ENCODE measurements around the gene PPP1R16B.

The PPP1R16B gene

GRCh38 chr20:38875175-38875993, 69.9 kb downstream of the PPP1R16B start:
- H3K27ac ChIP-seq (ENCODE audit: low read depth, low read length) = peak overlapping the region; percentile 99
- H3F3A ChIP-seq (ENCODE audit: insufficient read depth) = peaks cover 87% of the 10 kb centered on the region
- H3K9me2 ChIP-seq (replicated peaks; ENCODE audit: insufficient read depth, low read length) = no peaks in the 10 kb centered on the region
- no peak overlapping the region for H2AFZ ChIP-seq (ENCODE audit: low read depth, low read length, severe bottlenecking)
- no peaks in the 10 kb centered on the region for H3K27me3 ChIP-seq (ENCODE audit: low read length)
- H3K4me2 ChIP-seq (ENCODE audit: low read depth, low read length, poor library complexity, severe bottlenecking) = peak overlapping the region; percentile 64
- H3K9me3 ChIP-seq (ENCODE audit: insufficient read depth, low read length) = no peaks in the 10 kb centered on the region
- H3K9ac ChIP-seq (ENCODE audit: low read length) = peak overlapping the region; percentile 63
- peak overlapping the region; percentile 26 for H3K4me3 ChIP-seq (ENCODE audit: insufficient read depth, low read length, poor library complexity, severe bottlenecking)
- no peaks in the 10 kb centered on the region for H4K20me1 ChIP-seq (ENCODE audit: low read depth, low read length)
- H3K36me3 ChIP-seq (ENCODE audit: low read length) = no peaks in the 10 kb centered on the region
- peaks cover 56% of the 10 kb centered on the region for H3K79me2 ChIP-seq (ENCODE audit: insufficient read depth, low read length)
- TF ChIP-seq, protein P1, sequence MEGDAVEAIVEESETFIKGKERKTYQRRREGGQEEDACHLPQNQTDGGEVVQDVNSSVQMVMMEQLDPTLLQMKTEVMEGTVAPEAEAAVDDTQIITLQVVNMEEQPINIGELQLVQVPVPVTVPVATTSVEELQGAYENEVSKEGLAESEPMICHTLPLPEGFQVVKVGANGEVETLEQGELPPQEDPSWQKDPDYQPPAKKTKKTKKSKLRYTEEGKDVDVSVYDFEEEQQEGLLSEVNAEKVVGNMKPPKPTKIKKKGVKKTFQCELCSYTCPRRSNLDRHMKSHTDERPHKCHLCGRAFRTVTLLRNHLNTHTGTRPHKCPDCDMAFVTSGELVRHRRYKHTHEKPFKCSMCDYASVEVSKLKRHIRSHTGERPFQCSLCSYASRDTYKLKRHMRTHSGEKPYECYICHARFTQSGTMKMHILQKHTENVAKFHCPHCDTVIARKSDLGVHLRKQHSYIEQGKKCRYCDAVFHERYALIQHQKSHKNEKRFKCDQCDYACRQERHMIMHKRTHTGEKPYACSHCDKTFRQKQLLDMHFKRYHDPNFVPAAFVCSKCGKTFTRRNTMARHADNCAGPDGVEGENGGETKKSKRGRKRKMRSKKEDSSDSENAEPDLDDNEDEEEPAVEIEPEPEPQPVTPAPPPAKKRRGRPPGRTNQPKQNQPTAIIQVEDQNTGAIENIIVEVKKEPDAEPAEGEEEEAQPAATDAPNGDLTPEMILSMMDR (IDR thresholded peaks at IDR 0.05; ENCODE audit: insufficient read depth, low read length, poor library complexity, severe bottlenecking) = no peak
- TF ChIP-seq EZH2phosphoT487 (conservative IDR thresholded peaks at IDR 0.05; ENCODE audit: low read length) = no peak

- Histone ChIP-seq H3K36me3 (ENCODE audit: low read length) (no peaks in the 10 kb centered on the region), H3K9me2 (replicated peaks; ENCODE audit: insufficient read depth, low read length) (no peaks in the 10 kb centered on the region), H3K27ac (ENCODE audit: low read depth, low read length) (peak overlapping the region; percentile 99), H4K20me1 (ENCODE audit: low read depth, low read length) (no peaks in the 10 kb centered on the region), H3K9ac (ENCODE audit: low read length) (peak overlapping the region; percentile 57), H3K79me2 (ENCODE audit: insufficient read depth, low read length) (peaks cover 63% of the 10 kb centered on the region), H3F3A (ENCODE audit: insufficient read depth) (peaks cover 74% of the 10 kb centered on the region), H3K4me2 (ENCODE audit: low read depth, low read length, poor library complexity, severe bottlenecking) (peak overlapping the region; percentile 60), H3K9me3 (ENCODE audit: insufficient read depth, low read length) (no peaks in the 10 kb centered on the region), H3K4me3 (ENCODE audit: insufficient read depth, low read length, poor library complexity, severe bottlenecking) (no peak overlapping the region), H3K27me3 (ENCODE audit: low read length) (no peaks in the 10 kb centered on the region), H2AFZ (ENCODE audit: low read depth, low read length, severe bottlenecking) (no peak overlapping the region)
- TF ChIP-seq, protein P1 (IDR thresholded peaks at IDR 0.05; ENCODE audit: insufficient read depth, low read length, poor library complexity, severe bottlenecking) = no peak
- no peak for TF ChIP-seq EZH2phosphoT487 (conservative IDR thresholded peaks at IDR 0.05; ENCODE audit: low read length)
Measured at GRCh38 chr20:38877483-38877882, 72.0 kb downstream of the PPP1R16B start.

GRCh38 chr20:38878866-38879265, 73.4 kb downstream of the PPP1R16B start:
- Histone ChIP-seq H3K9me2 (replicated peaks; ENCODE audit: insufficient read depth, low read length) (no peaks in the 10 kb centered on the region), H2AFZ (ENCODE audit: low read depth, low read length, severe bottlenecking) (no peak overlapping the region), H3K27me3 (ENCODE audit: low read length) (no peaks in the 10 kb centered on the region), H3K27ac (ENCODE audit: low read depth, low read length) (peak overlapping the region; percentile 99), H3K9me3 (ENCODE audit: insufficient read depth, low read length) (no peaks in the 10 kb centered on the region), H3F3A (ENCODE audit: insufficient read depth) (peaks cover 65% of the 10 kb centered on the region), H3K4me3 (ENCODE audit: insufficient read depth, low read length, poor library complexity, severe bottlenecking) (peak overlapping the region; percentile 29), H3K36me3 (ENCODE audit: low read length) (no peaks in the 10 kb centered on the region), H3K9ac (ENCODE audit: low read length) (peak overlapping the region; percentile 57), H3K4me2 (ENCODE audit: low read depth, low read length, poor library complexity, severe bottlenecking) (peak overlapping the region; percentile 60), H3K79me2 (ENCODE audit: insufficient read depth, low read length) (peaks cover 77% of the 10 kb centered on the region), H4K20me1 (ENCODE audit: low read depth, low read length) (no peaks in the 10 kb centered on the region)
- TF ChIP-seq EZH2phosphoT487 (conservative IDR thresholded peaks at IDR 0.05; ENCODE audit: low read length) = no peak
- TF ChIP-seq, protein P1 (IDR thresholded peaks at IDR 0.05; ENCODE audit: insufficient read depth, low read length, poor library complexity, severe bottlenecking) = no peak

Data from SU-DHL-6 (cell line).